ENCODE measurements around the gene SRRM2. TPM values are rescaled to one million over a fixed set of nuclear protein-coding genes. Genes with fewer than 3 reads are reported as not detected.

The SRRM2 gene
- total and polyA plus RNA-seq, 9 of the 15 experiments (the other 6 are each of a cell fraction or from before 2014, with no cell fraction given) = 26.7 to 563 (median 81.1) TPM

- TF ChIP-seq FOXM1 (IDR thresholded peaks at IDR 0.05; ENCODE audit: low read depth) (no peak), FOXM1 (CRISPR knock-in tag; IDR thresholded peaks at IDR 0.05; ENCODE audit: low read depth) (peak; percentile 58; the same call in 1 of the 2 replicates), FOSL1 (tag; conservative IDR thresholded peaks at IDR 0.05) (0 out of 2 replicates have a peak, but pooled peaks have one; percentile 9), NR0B1 (IDR thresholded peaks at IDR 0.05; ENCODE audit: partially characterized antibody) (no peak), ZNF696 (CRISPR knock-in tag; conservative IDR thresholded peaks at IDR 0.05) (no peak), ZNF133 (CRISPR knock-in tag; IDR thresholded peaks at IDR 0.05) (no peak), ZNF507 (tag; conservative IDR thresholded peaks at IDR 0.05) (no peak), CHAMP1 (IDR thresholded peaks at IDR 0.05) (no peak), CAMTA2 (CRISPR knock-in tag; conservative IDR thresholded peaks at IDR 0.05) (0 out of 2 replicates have a peak, but pooled peaks have one; percentile 14), CHCHD3 (CRISPR knock-in tag; IDR thresholded peaks at IDR 0.05) (no peak), DACH1 (IDR thresholded peaks at IDR 0.05; ENCODE audit: partially characterized antibody) (no peak), ZBTB17 (CRISPR knock-in tag; IDR thresholded peaks at IDR 0.05) (peak; percentile 65), ZNF212 (CRISPR knock-in tag; IDR thresholded peaks at IDR 0.05) (no peak), PRMT5 (CRISPR knock-in tag; IDR thresholded peaks at IDR 0.05) (no peak), PURB (CRISPR knock-in tag; IDR thresholded peaks at IDR 0.05; ENCODE audit: low read depth) (no peak), POLR2AphosphoS2 (IDR thresholded peaks at IDR 0.05; ENCODE audit: low read length) (no peak), ZNF778 (CRISPR knock-in tag; IDR thresholded peaks at IDR 0.05) (no peak), HDAC8 (tag; IDR thresholded peaks at IDR 0.05) (no peak), BRD4 (IDR thresholded peaks at IDR 0.05) (peak; percentile 92; the same call in 1 of the 2 replicates), HNRNPLL (IDR thresholded peaks at IDR 0.05; ENCODE audit: low read depth, low read length, poor library complexity, severe bottlenecking) (no peak), ZNF277 (CRISPR knock-in tag; IDR thresholded peaks at IDR 0.05; ENCODE audit: borderline replicate concordance) (no peak), NCOA6 (IDR thresholded peaks at IDR 0.05) (no peak), MXI1 (IDR thresholded peaks at IDR 0.05; ENCODE audit: low read depth, low read length) (no peak), E2F3 (CRISPR knock-in tag; IDR thresholded peaks at IDR 0.05) (0 out of 2 replicates have a peak, but pooled peaks have one; percentile 69)
- TF ChIP-seq, protein P1, sequence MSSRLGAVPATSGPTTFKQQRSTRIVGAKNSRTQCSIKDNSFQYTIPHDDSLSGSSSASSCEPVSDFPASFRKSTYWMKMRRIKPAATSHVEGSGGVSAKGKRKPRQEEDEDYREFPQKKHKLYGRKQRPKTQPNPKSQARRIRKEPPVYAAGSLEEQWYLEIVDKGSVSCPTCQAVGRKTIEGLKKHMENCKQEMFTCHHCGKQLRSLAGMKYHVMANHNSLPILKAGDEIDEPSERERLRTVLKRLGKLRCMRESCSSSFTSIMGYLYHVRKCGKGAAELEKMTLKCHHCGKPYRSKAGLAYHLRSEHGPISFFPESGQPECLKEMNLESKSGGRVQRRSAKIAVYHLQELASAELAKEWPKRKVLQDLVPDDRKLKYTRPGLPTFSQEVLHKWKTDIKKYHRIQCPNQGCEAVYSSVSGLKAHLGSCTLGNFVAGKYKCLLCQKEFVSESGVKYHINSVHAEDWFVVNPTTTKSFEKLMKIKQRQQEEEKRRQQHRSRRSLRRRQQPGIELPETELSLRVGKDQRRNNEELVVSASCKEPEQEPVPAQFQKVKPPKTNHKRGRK (tag; IDR thresholded peaks at IDR 0.05) = no peak
Measured at GRCh38 chr16:2777231-2777902, 24.9 kb downstream of the SRRM2 start, which contains the start of gene ELOB (continued).
